HG02885 (cell line): ENCODE measurements around the gene VPS35L.

ENCODE experiments used
- ATAC-seq: cut with Tn5 transposase; IDR thresholded peaks from one replicate; pipeline ENCODE4 v1.9.1; 2021; ENCODE audit warnings: mild to moderate bottlenecking; ENCODE audit not compliant: unreplicated experiment, poor library complexity

Gene VPS35L

DNA sequence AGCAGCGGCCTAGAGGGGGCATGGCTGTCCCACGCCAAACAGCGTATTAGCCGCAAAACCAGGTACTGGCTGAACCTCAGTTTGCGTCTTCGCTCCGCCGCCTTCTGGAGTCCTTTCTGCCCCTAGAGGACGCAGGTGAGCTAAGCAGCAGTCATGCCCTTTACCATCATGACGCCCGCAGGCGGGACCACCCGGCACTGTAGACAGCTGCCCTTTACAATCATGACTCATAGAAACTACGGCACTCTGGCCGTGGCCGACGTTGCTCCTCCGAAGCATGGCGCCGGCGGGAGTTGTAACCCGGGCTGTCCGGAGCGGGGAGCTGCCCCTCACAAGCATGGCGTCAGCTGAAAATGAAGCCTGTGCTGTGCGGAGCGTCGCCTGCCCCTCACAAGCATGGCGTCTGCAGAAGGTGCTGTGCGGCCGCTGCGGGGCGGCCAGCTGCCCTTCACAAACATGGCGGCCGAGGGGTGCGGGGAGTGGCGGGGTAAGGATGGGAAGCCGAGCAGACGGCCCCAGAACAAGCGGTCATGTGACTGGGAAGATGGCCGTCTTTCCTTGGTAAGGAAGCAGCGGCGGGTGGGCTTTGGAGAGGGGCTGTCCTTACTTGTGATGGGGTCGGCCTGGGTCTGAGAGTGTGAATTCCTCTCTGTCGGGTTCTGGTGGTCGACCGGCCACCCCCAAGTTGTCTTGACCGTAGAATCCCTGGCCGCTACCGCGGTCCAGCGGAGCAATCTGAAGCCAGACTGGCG, at the start of gene VPS35L:
VPS35L (plus strand) TSS at position 518 of the 752 bp plus-strand sequence; CDS start at position 545, 27 bp downstream.
- ATAC-seq: peak; percentile 96

GRCh38 chr16:19506965-19507364, 48.5 kb upstream of the VPS35L start:
- no peak for ATAC-seq

DNA sequence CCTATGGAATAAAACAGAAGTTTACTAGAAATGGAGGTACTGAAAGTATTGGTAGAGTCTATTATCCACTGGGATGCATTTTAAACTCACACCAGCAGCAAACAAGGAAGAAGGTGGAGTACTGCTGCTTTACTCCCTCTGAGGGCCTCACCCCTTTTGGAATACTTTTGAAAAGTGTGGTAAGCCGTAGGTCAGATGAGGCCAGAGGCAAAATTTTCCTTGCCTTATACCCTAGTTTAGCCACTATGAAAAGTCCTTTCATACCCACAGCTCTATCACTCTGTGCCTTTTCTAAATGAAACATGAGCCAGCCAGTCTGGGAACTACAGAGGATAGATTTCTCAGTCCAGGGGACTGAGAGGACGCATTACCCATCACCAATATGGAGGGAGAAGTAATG, 47.6 kb upstream of the VPS35L start:
- ATAC-seq: no peak

GRCh38 chr16:19512297-19512696, 43.2 kb upstream of the VPS35L start:
- ATAC-seq: no peak

DNA sequence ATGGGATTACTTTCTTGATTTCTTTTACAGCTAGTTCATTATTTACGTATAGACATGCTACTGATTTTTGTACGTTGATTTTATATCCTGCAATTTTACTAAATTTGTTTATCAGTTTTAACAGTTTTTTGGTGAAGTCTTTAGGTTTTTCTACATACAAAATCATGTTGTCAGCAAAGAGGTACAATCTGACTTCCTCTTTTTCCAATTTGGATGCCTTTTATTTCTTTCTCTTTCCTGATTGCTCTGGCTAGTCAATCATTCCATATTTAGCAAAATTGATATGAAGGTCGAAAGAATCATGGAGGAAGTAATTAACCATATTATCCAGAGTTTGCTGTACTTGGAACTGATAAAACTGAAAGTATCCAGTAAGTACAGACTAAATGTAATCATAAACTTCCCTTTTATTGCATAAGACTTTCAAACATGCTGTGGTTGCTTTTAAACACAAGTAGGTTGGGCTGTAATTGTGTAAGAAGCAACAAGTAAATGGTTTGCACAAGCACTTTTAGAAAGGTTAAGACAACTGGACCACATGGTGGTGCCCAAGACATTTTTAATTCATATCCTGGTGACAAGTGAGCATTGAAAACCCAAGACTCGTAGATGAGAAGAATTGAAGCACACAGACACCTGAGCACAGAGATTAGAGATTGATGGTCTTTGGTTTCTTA, 42.0 kb upstream of the VPS35L start:
- ATAC-seq: no peak

- ATAC-seq: no peak
Measured at GRCh38 chr16:19515757-19516156, 39.7 kb upstream of the VPS35L start.

DNA sequence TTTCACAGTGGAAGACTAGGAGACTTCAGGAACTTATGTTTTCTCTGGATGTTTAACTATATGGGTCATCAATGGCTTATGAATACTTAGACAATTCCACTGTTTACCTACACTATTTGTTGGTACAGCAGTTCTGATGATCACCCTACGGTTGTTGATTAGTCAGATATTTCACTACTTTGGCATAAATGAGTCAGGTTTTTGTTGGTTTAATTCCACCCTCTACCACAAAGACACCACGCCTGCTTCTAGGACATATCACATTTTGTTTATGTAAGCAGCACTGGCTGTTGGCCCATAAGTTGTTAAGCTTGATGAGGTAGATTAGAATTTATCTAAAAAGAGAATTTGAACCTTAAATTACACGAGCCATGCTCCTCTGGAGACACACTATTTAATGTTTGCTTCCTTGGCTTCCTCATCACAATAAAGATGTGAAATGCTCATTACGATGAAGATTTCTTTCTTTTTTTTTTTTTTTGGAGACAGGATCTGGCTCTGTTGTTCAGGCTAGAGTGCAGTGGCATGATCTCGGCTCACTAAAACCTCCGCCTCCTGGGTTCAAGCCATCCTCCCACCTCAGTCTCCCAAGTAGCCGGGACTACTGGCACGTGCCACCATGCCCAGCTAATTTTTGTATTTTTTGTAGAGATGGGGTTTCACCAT, 37.9 kb upstream of the VPS35L start:
- ATAC-seq: no peak

DNA sequence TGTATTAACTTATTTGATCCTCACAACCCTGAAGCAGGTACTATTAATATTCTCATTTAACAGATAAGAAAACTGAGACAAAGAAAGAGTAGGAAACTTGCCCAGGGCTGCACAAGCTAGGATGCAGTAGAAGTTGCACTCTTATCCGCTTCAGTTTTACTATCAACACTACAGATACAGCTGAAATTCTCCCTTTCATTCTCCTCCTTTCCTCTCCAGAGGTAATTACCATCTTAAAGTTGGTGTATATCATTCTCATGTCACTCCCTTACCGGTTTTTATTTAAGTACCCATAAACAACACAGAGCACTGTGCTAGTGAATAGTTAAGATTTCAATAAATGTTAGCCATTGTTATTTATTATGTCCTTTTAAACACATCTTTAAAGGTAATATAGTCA, 37.1 kb upstream of the VPS35L start:
- no peak for ATAC-seq

DNA sequence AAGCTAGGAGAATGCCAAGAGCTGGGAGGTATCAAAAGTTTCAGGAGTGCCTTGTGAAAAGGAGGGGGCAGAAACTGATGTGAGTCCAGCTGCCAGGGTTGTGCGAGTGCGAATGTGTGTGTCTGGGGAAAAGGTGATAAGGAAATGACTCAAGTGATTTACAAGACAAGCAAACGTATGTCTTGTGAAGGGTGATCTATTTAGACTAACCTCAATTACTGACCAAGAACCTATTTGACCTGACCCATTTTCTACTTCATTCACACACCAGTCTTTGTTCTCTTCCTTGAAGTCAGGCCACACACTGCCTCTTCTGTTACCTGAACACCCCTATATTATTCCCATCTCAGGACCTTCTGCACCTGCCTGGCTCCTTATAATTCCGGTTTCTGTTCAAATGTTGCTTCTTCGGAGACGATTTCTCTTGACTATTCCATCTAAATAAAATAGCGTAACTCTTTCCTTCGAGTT, 34.6 kb upstream of the VPS35L start:
- no peak for ATAC-seq

DNA sequence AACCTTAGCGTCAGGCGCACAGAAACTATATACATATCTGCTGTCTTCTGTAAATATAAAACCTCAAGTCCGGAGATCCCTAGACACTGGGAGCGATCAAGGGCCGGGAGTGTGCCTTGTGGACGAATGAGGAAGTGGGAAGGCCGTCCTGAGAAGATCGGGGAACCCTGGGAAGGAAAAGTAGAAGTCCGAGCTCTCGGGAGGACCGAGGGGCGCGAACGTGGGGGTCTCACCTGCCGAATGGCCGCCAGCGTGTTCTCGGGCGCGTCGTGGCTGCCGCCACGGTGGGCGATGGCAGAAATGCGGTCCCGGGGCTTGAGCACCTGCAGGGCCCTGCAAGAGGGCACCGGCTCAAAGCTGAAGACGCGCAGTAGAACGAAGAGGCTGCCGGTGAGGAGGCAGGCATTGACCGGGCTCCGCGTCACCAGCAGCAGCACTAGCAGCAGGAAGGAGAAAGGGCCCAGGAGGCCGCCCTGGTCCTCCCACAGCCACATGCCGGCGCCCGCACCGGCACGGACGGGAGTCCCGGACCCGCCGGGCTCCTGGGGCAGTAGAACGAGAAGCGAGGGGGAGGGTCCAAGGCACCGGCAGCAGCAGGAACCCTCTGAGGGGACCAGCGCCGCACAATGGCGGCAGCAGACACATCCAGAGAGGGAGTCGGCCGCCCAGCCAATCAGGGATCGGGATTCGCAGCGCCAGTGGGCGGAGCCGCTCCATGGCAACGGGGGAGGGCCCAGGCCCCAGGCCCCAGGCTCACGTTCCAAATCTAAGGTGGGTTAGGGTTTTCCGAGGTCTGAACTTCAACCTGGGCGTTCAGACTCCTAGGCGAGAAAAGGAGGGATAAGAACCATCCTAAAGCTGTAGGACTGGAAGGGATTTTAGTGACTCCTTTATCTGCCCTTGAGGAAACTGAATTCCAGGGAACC, 33.8 kb upstream of the VPS35L start, which contains the start of gene GDE1:
GDE1 (minus strand) TSS at position 628 of the 926 bp plus-strand sequence; CDS start at position 494, 134 bp downstream.
- ATAC-seq: peak; percentile 78

DNA sequence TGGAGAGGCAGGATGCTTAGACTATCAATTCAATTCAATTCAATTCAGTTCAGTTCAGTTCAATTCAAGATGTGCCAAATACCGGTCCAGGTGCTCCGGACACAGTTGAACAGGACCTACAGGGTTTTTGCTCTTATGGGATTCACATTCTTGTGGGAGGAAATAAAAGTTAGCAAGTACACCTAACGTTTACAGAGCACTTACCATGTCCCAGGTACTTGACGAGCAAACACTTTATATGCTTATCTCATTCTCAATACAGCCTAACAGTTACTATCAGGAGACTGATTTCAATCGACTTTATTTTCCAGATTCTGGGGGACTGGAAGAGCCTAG, 33.1 kb upstream of the VPS35L start:
- no peak for ATAC-seq

GRCh38 chr16:19522760-19523159, 32.7 kb upstream of the VPS35L start:
- no peak for ATAC-seq

DNA sequence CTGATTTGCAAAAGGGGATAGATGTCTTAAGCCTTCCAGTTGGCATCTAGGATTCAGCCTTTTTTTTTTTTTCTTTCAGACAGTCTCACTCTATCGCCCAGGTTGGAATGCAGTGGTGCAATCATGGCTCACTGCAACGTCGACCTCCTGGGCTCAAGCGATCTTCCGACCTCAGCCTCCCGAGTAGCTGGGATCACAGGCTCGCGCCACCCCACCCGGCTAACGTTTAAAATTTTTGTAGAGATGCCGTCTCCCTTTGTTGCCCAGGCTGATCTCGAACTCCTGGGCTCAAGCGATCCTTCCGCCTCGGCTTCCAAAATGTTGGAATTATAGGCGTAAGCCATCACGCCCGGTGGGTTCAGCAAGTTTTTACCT, 32.3 kb upstream of the VPS35L start:
- no peak for ATAC-seq

DNA sequence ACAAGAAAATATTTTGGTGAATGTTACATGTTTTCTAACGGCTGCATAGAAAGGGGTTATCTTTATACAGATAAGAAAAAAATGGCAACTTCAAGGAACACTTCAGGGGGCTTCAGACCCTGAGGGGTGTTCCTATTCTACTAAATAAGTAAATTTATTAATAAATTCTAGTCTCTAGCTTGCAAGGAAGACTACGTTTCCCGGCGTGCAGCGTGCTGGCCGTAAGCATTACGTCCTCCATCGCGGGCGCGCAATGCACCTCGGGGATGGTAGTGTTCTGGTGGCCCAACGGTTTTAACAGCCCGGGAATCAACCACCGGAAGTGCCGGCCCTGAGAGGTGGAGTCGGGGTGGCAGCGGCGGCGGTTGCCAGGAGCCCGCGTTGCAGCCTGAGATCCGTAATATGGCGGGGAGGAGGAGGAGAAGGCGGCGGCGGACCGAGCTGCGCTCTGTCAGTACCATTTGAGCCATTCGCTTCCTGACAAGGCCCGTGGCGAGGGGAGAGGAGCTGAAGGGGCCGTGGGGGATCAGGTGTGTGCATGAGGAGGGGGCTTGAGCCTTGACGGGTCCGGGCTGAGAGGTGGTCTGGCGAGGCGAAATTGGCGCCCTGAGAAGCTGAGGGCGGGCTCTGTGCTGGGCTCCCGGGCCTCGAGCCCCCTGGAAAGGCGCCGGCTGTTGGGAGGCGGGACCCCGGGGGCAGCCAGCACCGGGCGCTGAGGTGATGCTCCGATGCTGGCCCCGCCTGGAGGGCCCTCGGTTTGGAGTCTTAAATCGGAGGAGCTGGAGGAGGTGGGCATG, 31.7 kb upstream of the VPS35L start, which contains the start of gene CCP110:
CCP110 (plus strand) TSS at position 384 of the 797 bp plus-strand sequence. CDS start 3,940 bp downstream, outside the sequence.
- ATAC-seq: peak; percentile 77

DNA sequence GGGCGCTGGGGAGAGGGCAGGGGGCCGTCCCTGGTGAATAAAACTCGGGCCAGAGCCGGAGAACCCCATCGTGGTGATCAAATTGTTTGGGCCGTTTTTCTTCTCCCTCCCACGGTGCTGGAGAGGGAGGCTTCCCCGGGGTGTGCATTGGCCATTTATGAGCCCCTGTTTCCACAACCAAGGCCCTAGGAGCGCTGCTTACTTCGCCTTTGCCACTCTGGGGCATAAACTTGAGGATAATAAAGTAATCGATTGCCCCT, 31.2 kb upstream of the VPS35L start:
- no peak for ATAC-seq

DNA sequence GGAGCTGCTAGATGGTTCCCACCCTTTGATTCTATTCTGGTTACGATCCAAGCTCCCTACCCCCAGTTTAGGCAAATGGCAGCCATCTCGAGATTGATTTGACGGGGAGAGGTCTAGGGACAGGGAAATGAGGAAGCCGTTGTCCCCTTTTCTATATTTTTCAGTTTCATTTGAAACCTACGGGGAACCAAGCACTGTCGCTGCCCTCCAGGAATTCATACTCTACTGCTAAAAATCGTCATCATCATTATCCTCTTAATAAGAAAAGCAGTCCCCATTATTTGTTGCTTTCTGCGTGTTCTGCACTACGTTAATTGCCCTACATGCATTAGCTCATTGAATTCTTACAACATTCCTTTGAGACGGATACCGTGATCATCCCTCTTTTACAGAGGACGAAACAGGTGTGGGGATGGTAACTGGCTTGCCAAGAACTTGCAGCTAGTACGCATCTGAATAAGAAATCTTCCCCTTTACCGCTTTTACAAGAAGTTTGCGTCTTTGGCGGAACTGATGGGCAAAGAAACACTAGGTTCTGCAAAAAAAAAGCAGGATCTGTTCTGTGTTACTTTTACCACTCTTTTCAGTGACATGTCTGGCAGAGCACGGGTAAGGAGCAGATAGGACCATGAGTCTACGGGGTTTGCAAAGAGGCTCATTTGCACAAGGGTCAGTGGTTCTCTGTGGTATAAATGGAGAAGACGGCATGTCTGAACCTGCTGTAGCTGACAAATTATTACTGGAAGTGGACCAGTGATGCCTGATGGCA, 30.7 kb upstream of the VPS35L start:
- ATAC-seq: no peak

- no peak for ATAC-seq
Measured at GRCh38 chr16:19525385-19525723, 30.1 kb upstream of the VPS35L start.

GRCh38 chr16:19527161-19527560, 28.3 kb upstream of the VPS35L start:
- no peak for ATAC-seq

DNA sequence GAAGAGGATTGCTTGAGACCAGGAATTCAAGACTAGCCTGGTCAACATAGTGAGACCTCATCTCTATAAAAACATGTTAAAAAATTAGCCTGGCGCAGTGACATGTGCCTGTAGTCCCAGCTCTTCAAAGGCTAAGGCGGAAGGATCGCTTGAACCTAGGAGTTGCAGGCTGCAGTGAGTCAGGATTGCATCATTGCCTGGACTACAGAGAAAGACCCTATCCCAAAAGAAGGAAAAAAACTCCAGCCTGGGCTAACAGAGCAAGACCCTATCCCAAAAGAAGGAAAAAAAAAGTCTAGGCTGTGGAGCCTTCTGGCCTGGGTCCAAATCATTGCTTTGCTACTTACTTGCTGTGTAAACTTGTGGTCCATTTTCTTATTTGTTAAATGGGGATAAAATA, 26.8 kb upstream of the VPS35L start:
- no peak for ATAC-seq
